SHP77 treated with DMSO at 0.1 percent for 48 hours (cell line): ENCODE measurements around the gene GPC3.
"Not testable (repeated sequence)": the region's sequence is repeated elsewhere in the genome, so short reads cannot be mapped to it uniquely, and the experiment has no call there.

Experiments
- DNase-seq: peaks from one replicate; lab custom pipeline; 2025; lab: John Stamatoyannopoulos, UW

GPC3 gene

GRCh38 chrX:133995759-133996158 lies 10.4 kb upstream of the GPC3 start:
- DNase-seq = no peak

- no peak for DNase-seq
Measured at GRCh38 chrX:133994576-133994975, 9.2 kb upstream of the GPC3 start.

DNA sequence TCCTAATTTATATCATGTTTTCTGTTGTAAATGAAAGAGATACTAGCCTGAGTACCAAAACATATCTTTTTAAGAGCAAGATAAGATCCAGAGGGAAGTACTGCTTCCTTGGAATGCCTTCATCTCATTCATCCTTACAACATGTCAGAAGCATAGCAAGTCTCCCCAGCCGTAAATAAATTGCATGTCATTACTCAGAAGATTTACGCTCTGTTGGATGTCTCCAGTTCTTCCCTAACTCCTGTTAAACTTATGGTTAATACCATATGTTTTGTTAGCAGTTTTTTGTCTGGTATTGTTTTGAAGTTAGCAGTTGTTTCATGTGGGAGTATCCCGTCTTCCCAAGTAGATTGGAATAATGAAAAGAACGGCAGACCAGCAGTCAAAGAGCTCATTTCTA lies 7.5 kb upstream of the GPC3 start:
- DNase-seq = no peak

GRCh38 chrX:133991814-133992213 lies 6.4 kb upstream of the GPC3 start:
- DNase-seq = no peak

DNA sequence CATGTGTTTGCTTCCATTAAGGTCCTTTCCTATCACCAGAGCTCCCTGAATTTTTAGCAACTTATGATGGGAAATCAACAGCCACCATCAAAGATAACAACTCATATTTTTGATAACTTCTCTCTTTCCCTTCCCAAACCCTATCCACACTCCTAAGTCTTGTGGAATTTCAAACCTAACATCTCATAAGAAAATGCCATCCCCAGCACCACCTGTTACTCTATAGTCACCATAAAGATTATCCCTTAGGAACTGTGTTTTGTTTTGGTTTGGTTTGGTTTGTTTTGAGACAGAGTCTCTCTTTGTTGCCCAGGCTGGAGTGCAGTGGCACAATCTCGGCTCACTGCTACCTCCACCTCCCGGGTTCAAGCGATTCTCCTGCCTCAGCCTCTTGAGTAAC lies 5.7 kb upstream of the GPC3 start:
- not testable (repeated sequence) for DNase-seq

DNA sequence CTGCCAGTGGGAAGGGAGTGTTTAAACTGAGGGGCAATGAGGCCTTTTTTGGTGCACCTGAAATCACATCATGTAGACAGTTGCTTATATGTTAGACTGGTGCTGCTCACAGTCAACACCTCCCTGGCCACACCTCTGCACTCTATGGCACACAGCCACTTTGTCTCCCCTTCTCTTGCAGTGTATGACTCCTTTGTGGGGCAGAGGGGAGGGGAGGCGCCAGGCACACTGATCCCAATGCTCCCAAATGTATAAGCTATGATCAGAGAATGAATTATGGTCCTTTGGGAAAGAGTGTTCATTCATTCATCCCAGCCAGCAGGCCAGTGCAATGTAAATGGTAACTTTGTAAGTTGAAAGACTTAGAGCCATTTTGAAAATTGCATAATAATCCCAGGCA lies 4.6 kb upstream of the GPC3 start:
- DNase-seq = no peak

DNA sequence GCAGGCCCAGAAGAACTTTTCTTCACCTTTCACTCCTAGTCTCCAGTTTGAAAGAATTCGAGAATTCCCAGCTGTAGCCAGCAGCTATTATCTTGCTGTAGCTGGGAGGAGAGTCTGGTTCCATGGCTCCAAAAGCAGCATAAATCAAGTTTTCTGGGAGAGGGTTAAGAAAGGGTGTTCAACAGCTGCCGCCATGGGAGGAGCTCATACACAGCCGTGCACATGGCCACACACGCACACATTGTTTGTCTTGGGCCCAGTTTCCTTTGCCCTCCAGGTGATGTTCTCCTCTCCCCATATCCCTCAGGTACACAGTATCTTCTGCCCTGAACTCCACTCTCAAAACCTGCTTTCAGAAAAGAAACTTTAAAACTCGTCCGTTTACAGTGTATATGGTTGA lies 4.1 kb upstream of the GPC3 start:
- no peak for DNase-seq

DNA sequence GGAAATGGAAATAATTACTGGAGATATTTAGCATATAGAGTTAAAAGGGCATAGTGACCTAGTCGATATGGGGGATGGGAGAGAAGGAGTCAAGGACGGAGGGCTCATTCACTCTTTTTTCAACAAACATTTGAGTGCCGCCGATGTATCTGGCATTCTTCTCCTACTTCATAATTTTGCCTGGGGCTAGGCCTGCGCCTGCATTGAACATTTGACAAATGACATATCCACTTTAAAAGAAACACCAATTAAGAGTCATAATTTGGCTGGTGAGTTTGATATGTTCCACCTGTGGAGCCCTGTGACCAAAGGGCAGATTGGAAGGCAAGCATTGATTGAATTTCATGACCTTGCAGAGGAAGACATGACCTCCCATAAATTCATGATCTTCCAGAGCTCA lies 2.6 kb upstream of the GPC3 start:
- DNase-seq = no peak

- no peak for DNase-seq
Measured at GRCh38 chrX:133987188-133987587, 1.8 kb upstream of the GPC3 start.

DNA sequence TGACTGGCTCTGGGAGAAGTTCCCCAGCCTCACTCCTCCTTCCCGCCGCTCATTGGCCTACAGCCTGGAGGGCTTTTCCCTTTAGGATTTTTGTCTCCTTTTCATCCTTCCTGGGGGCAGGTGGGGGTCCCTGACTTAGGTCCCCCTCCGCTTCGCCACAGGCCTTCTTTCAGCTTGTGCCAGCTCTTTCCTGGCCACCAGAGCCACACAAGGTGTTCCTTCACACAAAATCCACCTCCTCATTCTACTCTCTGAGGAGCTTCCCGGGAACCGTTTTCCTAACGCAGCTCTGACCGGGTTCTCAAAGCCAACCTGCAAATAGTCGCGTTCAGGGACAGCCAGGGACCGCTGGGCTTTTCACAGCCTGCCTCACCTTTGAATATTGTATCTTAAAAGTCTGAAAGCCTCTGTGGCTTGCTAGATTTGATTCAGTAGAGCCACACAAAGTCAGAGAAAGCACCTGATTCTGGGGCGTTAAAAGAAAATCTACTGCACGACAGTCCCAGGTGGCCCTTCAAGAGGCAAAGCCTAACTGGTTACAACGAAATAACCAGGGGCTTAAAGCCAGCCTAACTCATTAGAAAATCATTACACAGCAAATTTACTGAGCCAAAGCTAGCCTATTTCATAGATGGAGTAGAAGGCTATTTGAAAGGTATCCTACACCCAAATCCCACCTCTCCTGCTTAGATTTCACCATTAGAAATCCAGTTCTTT lies 731 bp upstream of the GPC3 start:
- DNase-seq = no peak

- no peak for DNase-seq
Measured at GRCh38 chrX:133984857-133985163, 584 bp downstream of the GPC3 start.

- no peak for DNase-seq
Measured at GRCh38 chrX:133983974-133984845, 1.2 kb downstream of the GPC3 start.

GRCh38 chrX:133983256-133983973 lies 2.0 kb downstream of the GPC3 start:
- no peak for DNase-seq

- DNase-seq = no peak
Measured at GRCh38 chrX:133981924-133982323, 3.5 kb downstream of the GPC3 start.

- DNase-seq = no peak
Measured at GRCh38 chrX:133980832-133981588, 4.4 kb downstream of the GPC3 start.

- no peak for DNase-seq
Measured at GRCh38 chrX:133980406-133980805, 5.0 kb downstream of the GPC3 start.

DNA sequence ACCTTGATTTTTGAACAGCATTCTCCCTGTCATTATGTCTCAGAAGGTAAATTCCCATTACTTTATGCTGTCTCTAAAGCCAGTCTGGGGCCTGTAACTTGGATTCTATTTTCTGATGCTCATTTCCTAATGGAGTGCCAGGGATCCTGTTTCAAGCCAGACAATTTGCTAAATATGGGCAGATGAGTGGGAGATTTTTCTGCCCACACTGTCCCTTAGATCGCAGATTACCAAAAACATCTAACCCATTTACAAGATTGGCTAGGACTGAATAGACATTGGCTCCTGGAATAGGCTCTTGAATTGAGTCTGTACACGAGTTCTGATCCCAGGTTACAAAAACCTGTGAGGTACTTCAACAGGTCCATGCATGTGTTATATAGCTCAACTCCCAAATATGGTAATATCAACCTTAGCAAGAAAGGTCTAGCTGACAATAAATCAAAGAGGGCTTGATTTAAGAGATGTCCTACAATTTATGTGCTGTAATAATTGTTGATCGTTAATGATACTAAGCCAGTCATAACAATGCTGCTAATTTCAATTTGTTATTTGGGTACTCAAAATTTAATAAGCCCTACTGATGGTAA lies 5.7 kb downstream of the GPC3 start:
- DNase-seq = no peak

DNA sequence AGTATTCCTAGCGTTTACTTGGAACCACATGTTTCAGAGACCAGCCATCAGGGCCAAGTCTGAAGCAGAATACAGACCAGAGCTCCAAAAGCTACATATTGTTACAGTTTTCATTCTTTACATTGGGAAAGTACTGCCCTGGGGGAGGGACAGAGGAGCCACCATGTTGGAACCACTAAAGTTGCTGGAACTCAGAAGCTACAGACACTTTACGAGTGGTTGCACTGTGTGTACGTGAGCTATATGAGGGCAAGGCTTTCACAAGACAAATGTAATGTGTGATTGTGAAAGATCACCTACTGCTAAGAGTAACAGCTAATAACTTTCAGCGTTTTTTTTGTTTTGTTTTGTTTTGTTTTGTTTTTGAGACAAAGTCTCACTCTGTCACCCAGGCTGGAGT lies 11.7 kb downstream of the GPC3 start:
- no peak for DNase-seq

- no peak for DNase-seq
Measured at GRCh38 chrX:133972916-133973315, 12.5 kb downstream of the GPC3 start.

DNA sequence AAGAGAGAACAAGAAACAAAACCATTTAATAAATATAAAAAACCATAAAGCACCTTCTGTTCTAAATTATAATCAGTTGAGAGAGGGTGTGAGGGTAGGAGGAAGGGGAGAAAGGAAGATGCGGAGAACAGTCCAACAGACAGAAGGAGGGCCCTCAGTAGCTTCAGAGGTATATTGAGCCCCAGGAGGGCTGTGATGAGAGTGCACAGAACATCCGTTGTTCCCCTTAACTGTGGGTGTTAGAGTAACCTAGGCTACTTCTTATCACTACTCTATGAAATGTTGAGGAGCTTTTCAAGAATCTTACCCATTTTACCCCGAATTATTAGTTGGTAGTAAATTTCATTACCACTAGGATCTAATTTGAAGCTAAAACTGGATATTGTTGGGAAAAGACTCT lies 13.8 kb downstream of the GPC3 start:
- no peak for DNase-seq

DNA sequence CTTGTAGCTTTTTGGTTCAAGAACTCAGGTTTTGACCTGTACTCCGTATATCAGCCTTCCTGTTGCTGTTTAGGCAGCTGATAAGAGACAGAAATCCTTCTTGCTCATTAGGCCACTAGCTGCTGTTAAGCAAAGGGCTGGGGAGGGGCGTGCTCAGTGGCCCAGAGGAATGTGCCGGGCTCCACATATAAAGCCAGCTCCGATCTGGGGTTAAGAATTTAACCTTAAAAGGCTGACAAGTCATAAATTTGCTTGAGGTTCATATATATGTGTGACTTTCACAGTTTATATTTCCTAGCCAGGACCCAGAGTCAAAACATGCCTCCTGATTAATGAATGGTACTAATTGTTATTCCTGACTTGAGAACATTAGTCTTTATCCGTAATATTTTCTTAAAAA lies 15.3 kb downstream of the GPC3 start:
- no peak for DNase-seq

GRCh38 chrX:133969191-133969590 lies 16.2 kb downstream of the GPC3 start:
- DNase-seq = no peak
